Gastroesophageal sphincter (tissue), 3 donors: ENCODE data around the gene NUMA1.

Source experiments
- CTCF ChIP-seq, 4 experiments: fragments of 200-600 bp in 2 of 4; fragments of 450-650 bp in 2 of 4; sonication (generic) in 1 of 4; IDR thresholded peaks; one replicate each; pipeline ENCODE4 v1.5.1; 2017 to 2019; ENCODE audit warnings: antibody characterized with exemption in 4 of 4, mild to moderate bottlenecking in 2 of 4, moderate library complexity in 2 of 4
- POLR2A ChIP-seq, 2 donors: fragments of 450-650 bp; IDR thresholded peaks; one replicate each; pipeline ENCODE4 v1.6.1; 2017; ENCODE audit warnings: antibody characterized with exemption in 2 of 2, mild to moderate bottlenecking in 2 of 2, moderate library complexity in 1 of 2
- POLR2AphosphoS5 ChIP-seq: sonication (generic); formaldehyde crosslinking; IDR thresholded peaks from one replicate; pipeline ENCODE4 v1.6.1; 2017; ENCODE audit warnings: antibody characterized with exemption

- TF ChIP-seq POLR2A (IDR thresholded peaks at IDR 0.05) (no peak), CTCF (IDR thresholded peaks at IDR 0.05) (no peak), POLR2AphosphoS5 (no peak)
Measured at GRCh38 chr11:72078477-72078876, 1.9 kb downstream of the NUMA1 start.
